Measurements from ENCODE around the gene MME. TPM values are rescaled to one million over a fixed set of nuclear protein-coding genes. Genes with fewer than 3 reads are reported as not detected.
A peak's percentile ranks its signal among the peaks of the same experiment; 100 is the strongest.

MME gene
- total RNA-seq, 2 experiments from 2014 or later = not detected

DNA sequence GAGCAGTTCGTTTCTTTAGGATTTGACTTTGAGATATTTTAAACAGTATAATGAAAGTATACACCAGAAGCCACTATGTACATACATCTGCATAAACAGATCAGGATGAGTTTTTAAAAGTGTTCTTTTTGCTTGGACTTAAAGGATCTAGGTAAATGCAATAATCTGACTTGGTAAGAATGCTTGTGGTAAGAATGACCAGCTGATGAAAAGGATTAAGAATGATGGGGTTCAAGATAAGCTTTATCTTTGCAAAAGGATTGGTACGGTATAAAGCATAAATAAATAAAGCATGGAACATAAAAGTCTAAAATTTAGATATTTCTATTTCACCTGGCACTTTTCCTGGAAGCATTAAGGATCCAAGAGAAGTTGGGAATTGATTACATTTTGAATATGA is 9.8 kb upstream of the MME start:
- ATAC-seq (no peak), DNase-seq (no peak)
- H3K4me1 Mint-ChIP-seq (ENCODE audit: low read depth) = no peaks in the 10 kb centered on the region
- ChIA-PET POLR2A (no interaction called here), CTCF (no interaction called here)
- peaks cover 2% of the 10 kb centered on the region for H3K9me3 Mint-ChIP-seq
- H3K36me3 Mint-ChIP-seq (ENCODE audit: low read depth) = no peaks in the 10 kb centered on the region
- no peak overlapping the region for H3K4me3 Mint-ChIP-seq
- H3K27me3 Mint-ChIP-seq = no peaks in the 10 kb centered on the region
- H3K27ac Mint-ChIP-seq = no peak overlapping the region
- intact Hi-C loops (cut with micrococcal nuclease) = no loop called here
- TF ChIP-seq, protein P1, sequence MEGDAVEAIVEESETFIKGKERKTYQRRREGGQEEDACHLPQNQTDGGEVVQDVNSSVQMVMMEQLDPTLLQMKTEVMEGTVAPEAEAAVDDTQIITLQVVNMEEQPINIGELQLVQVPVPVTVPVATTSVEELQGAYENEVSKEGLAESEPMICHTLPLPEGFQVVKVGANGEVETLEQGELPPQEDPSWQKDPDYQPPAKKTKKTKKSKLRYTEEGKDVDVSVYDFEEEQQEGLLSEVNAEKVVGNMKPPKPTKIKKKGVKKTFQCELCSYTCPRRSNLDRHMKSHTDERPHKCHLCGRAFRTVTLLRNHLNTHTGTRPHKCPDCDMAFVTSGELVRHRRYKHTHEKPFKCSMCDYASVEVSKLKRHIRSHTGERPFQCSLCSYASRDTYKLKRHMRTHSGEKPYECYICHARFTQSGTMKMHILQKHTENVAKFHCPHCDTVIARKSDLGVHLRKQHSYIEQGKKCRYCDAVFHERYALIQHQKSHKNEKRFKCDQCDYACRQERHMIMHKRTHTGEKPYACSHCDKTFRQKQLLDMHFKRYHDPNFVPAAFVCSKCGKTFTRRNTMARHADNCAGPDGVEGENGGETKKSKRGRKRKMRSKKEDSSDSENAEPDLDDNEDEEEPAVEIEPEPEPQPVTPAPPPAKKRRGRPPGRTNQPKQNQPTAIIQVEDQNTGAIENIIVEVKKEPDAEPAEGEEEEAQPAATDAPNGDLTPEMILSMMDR (IDR thresholded peaks at IDR 0.05) = no peak

DNA sequence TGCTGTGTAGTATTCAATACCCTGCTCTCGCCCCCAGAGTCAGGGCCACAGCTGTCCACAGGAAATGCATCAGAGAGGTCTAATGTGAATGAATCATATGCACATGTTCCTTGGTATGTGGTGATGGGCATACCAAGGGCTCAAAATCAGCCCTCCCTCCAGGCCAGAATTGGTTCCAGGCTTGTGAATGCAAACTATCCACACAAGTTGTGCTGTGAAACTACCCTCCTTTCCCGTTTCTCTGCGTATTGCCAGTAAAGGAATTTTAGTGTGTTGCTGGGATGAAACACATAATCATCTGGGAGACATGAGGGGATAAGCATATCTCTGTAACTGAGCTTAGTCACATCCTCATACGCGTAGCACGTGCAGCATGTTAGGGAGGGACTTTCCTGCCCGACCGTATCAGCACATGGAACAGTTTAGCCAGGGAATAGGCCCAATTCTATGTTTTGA is 9.2 kb upstream of the MME start:
- Mint-ChIP-seq H3K27ac (no peak overlapping the region), H3K9me3 (peaks cover 4% of the 10 kb centered on the region), H3K4me1 (ENCODE audit: low read depth) (no peaks in the 10 kb centered on the region), H3K36me3 (ENCODE audit: low read depth) (no peaks in the 10 kb centered on the region), H3K27me3 (no peaks in the 10 kb centered on the region), H3K4me3 (no peak overlapping the region)
- ChIA-PET POLR2A (no interaction called here), CTCF (no interaction called here)
- TF ChIP-seq, protein P1 (IDR thresholded peaks at IDR 0.05) = no peak
- no peak for DNase-seq
- ATAC-seq = no peak
- intact Hi-C loops (cut with micrococcal nuclease) = no loop called here

- TF ChIP-seq, protein P1 (IDR thresholded peaks at IDR 0.05) = no peak
- peaks cover 21% of the 10 kb centered on the region for H3K27me3 Mint-ChIP-seq
- peaks cover 5% of the 10 kb centered on the region for H3K9me3 Mint-ChIP-seq
- DNase-seq (no peak), ATAC-seq (no peak)
- H3K27ac Mint-ChIP-seq = no peak overlapping the region
- ChIA-PET CTCF (no interaction called here), POLR2A (no interaction called here)
- H3K36me3 Mint-ChIP-seq (ENCODE audit: low read depth) = no peaks in the 10 kb centered on the region
- peaks cover 8% of the 10 kb centered on the region for H3K4me1 Mint-ChIP-seq (ENCODE audit: low read depth)
- intact Hi-C loops (cut with micrococcal nuclease) = no loop called here
- no peak overlapping the region for H3K4me3 Mint-ChIP-seq
Measured at GRCh38 chr3:155075200-155075599, 4.9 kb upstream of the MME start.

GRCh38 chr3:155076888-155077287 is 3.2 kb upstream of the MME start:
- Mint-ChIP-seq H3K9me3 (peaks cover 5% of the 10 kb centered on the region), H3K27me3 (peaks cover 31% of the 10 kb centered on the region), H3K4me1 (ENCODE audit: low read depth) (peaks cover 11% of the 10 kb centered on the region), H3K36me3 (ENCODE audit: low read depth) (no peaks in the 10 kb centered on the region), H3K27ac (no peak overlapping the region), H3K4me3 (no peak overlapping the region)
- ATAC-seq (no peak), DNase-seq (no peak)
- TF ChIP-seq, protein P1 (IDR thresholded peaks at IDR 0.05) = no peak
- ChIA-PET CTCF (no interaction called here), POLR2A (no interaction called here)
- intact Hi-C loops (cut with micrococcal nuclease) = no loop called here

GRCh38 chr3:155078711-155079467 is 1.2 kb upstream of the MME start:
- ChIA-PET POLR2A (no interaction called here), CTCF (interaction anchor here (0.6 to 2.2 kb wide), 2 partner anchors 13 to 1091 kb away, joined by 3 to 6 read pairs; no protein-coding TSS in a partner anchor)
- Mint-ChIP-seq H3K36me3 (ENCODE audit: low read depth) (no peaks in the 10 kb centered on the region), H3K4me1 (ENCODE audit: low read depth) (peaks cover 11% of the 10 kb centered on the region), H3K9me3 (peaks cover 5% of the 10 kb centered on the region), H3K27me3 (peaks cover 40% of the 10 kb centered on the region), H3K4me3 (peak overlapping the region; percentile 10), H3K27ac (no peak overlapping the region)
- ATAC-seq (no peak), DNase-seq (no peak)
- TF ChIP-seq, protein P1 (IDR thresholded peaks at IDR 0.05) = no peak
- intact Hi-C loops (cut with micrococcal nuclease) = no loop called here

Measured in activated CD8-positive, alpha-beta T cell treated with anti-CD3 and anti-CD28 coated beads for 36 hours (primary cell).